Activated naive CD8-positive, alpha-beta T cell treated with anti-CD3 and anti-CD28 coated beads for 36 hours (primary cell): Measurements from ENCODE around the gene HACE1. TPM values are rescaled to one million over a fixed set of nuclear protein-coding genes. Genes with fewer than 3 reads are reported as not detected.

ENCODE experiments used
- DNase-seq: peaks from one replicate; pipeline ENCODE4 v3.0.0; 2021
- H3K27ac Mint-ChIP-seq: one replicate; pipeline ENCODE4 v1.8.0; 2022; ENCODE audit warnings: mild to moderate bottlenecking, moderate library complexity, mixed read lengths
- H3K27me3 Mint-ChIP-seq: one replicate; pipeline ENCODE4 v1.8.0; 2022; ENCODE audit warnings: mild to moderate bottlenecking, mixed read lengths
- H3K36me3 Mint-ChIP-seq: one replicate; pipeline ENCODE4 v1.8.0; 2021; ENCODE audit warnings: mild to moderate bottlenecking, mixed read lengths
- H3K4me1 Mint-ChIP-seq: one replicate; pipeline ENCODE4 v1.8.0; 2021; ENCODE audit warnings: mixed read lengths
- H3K4me3 Mint-ChIP-seq: one replicate; pipeline ENCODE4 v1.8.0; 2022; ENCODE audit warnings: mild to moderate bottlenecking, moderate library complexity, mixed read lengths
- H3K9me3 Mint-ChIP-seq: one replicate; pipeline ENCODE4 v1.8.0; 2022; ENCODE audit warnings: mixed read lengths
- total RNA-seq, 2 experiments: library from RNA; stranded (reverse); gene quantifications; one replicate each; pipeline ENCODE4 v1.2.3, GENCODE V29; 2021

The HACE1 gene
- total RNA-seq, 2 experiments from 2014 or later = 10.1 to 12.4 TPM

GRCh38 chr6:104692008-104692407, 167.7 kb downstream of the HACE1 start:
- no peak for DNase-seq
- Mint-ChIP-seq H3K4me1 (peaks cover 12% of the 10 kb centered on the region), H3K9me3 (no peaks in the 10 kb centered on the region), H3K27ac (no peak overlapping the region), H3K36me3 (no peaks in the 10 kb centered on the region), H3K4me3 (no peak overlapping the region), H3K27me3 (no peaks in the 10 kb centered on the region)

GRCh38 chr6:104689551-104690205, 170.0 kb downstream of the HACE1 start:
- H3K27ac Mint-ChIP-seq = no peak overlapping the region
- no peaks in the 10 kb centered on the region for H3K27me3 Mint-ChIP-seq
- H3K9me3 Mint-ChIP-seq = no peaks in the 10 kb centered on the region
- H3K4me3 Mint-ChIP-seq = no peak overlapping the region
- peaks cover 12% of the 10 kb centered on the region for H3K4me1 Mint-ChIP-seq
- H3K36me3 Mint-ChIP-seq = no peaks in the 10 kb centered on the region
- DNase-seq = no peak

- Mint-ChIP-seq H3K27ac (no peak overlapping the region), H3K4me1 (peaks cover 12% of the 10 kb centered on the region), H3K9me3 (no peaks in the 10 kb centered on the region), H3K4me3 (no peak overlapping the region), H3K36me3 (no peaks in the 10 kb centered on the region), H3K27me3 (no peaks in the 10 kb centered on the region)
- no peak for DNase-seq
These were observed 171.3 kb downstream of the HACE1 start for GRCh38 chr6:104688283-104688969.

- no peak overlapping the region for H3K27ac Mint-ChIP-seq
- no peaks in the 10 kb centered on the region for H3K9me3 Mint-ChIP-seq
- no peak overlapping the region for H3K4me3 Mint-ChIP-seq
- H3K4me1 Mint-ChIP-seq = peaks cover 12% of the 10 kb centered on the region
- H3K36me3 Mint-ChIP-seq = no peaks in the 10 kb centered on the region
- H3K27me3 Mint-ChIP-seq = no peaks in the 10 kb centered on the region
- DNase-seq = no peak
These were observed 173.1 kb downstream of the HACE1 start for GRCh38 chr6:104686550-104687175.

- H3K27me3 Mint-ChIP-seq = no peaks in the 10 kb centered on the region
- no peaks in the 10 kb centered on the region for H3K36me3 Mint-ChIP-seq
- peaks cover 12% of the 10 kb centered on the region for H3K4me1 Mint-ChIP-seq
- no peak for DNase-seq
- no peak overlapping the region for H3K4me3 Mint-ChIP-seq
- no peak overlapping the region for H3K27ac Mint-ChIP-seq
- H3K9me3 Mint-ChIP-seq = no peaks in the 10 kb centered on the region
These were observed 173.7 kb downstream of the HACE1 start for GRCh38 chr6:104685871-104686549.

- no peaks in the 10 kb centered on the region for H3K36me3 Mint-ChIP-seq
- no peak for DNase-seq
- no peaks in the 10 kb centered on the region for H3K9me3 Mint-ChIP-seq
- no peak overlapping the region for H3K27ac Mint-ChIP-seq
- H3K4me1 Mint-ChIP-seq = peaks cover 12% of the 10 kb centered on the region
- H3K4me3 Mint-ChIP-seq = no peak overlapping the region
- H3K27me3 Mint-ChIP-seq = no peaks in the 10 kb centered on the region
These were observed 174.8 kb downstream of the HACE1 start for GRCh38 chr6:104684911-104685415.

- no peak for DNase-seq
- peaks cover under 1% of the 10 kb centered on the region for H3K36me3 Mint-ChIP-seq
- H3K9me3 Mint-ChIP-seq = no peaks in the 10 kb centered on the region
- no peaks in the 10 kb centered on the region for H3K27me3 Mint-ChIP-seq
- H3K4me1 Mint-ChIP-seq = peaks cover 12% of the 10 kb centered on the region
- no peak overlapping the region for H3K4me3 Mint-ChIP-seq
- H3K27ac Mint-ChIP-seq = no peak overlapping the region
These were observed 175.9 kb downstream of the HACE1 start for GRCh38 chr6:104683809-104684208.

GRCh38 chr6:104682722-104683643, 176.7 kb downstream of the HACE1 start:
- H3K27ac Mint-ChIP-seq = no peak overlapping the region
- H3K27me3 Mint-ChIP-seq = no peaks in the 10 kb centered on the region
- peaks cover 2% of the 10 kb centered on the region for H3K9me3 Mint-ChIP-seq
- peaks cover 4% of the 10 kb centered on the region for H3K4me1 Mint-ChIP-seq
- H3K36me3 Mint-ChIP-seq = peaks cover 3% of the 10 kb centered on the region
- peak; percentile 57 for DNase-seq
- H3K4me3 Mint-ChIP-seq = no peak overlapping the region

GRCh38 chr6:104680539-104680938, 179.2 kb downstream of the HACE1 start:
- Mint-ChIP-seq H3K27me3 (no peaks in the 10 kb centered on the region), H3K36me3 (peaks cover 7% of the 10 kb centered on the region), H3K4me3 (no peak overlapping the region), H3K9me3 (peaks cover 7% of the 10 kb centered on the region), H3K4me1 (peaks cover 3% of the 10 kb centered on the region), H3K27ac (no peak overlapping the region)
- no peak for DNase-seq

- peaks cover 13% of the 10 kb centered on the region for H3K9me3 Mint-ChIP-seq
These were observed 179.7 kb downstream of the HACE1 start for GRCh38 chr6:104679971-104680370.

More at GRCh38 chr6:104679971-104680370, 179.7 kb downstream of the HACE1 start:
- no peak for DNase-seq
- Mint-ChIP-seq H3K4me3 (no peak overlapping the region), H3K27me3 (no peaks in the 10 kb centered on the region), H3K36me3 (peaks cover 7% of the 10 kb centered on the region), H3K4me1 (peaks cover 3% of the 10 kb centered on the region), H3K27ac (no peak overlapping the region)

Other genes with a start within 250 kb of the HACE1 start
- gene LIN28B, start 97.2 kb upstream of the HACE1 start, total RNA-seq = under 1 TPM in 1 of 2 experiments, not detected in 1; 0.18 TPM